HG02943 (cell line): Measurements from ENCODE around the gene CEP85L.

Source experiments
- ATAC-seq: cut with Tn5 transposase; IDR thresholded peaks from one replicate; pipeline ENCODE4 v1.9.1; 2021; ENCODE audit warnings: mild to moderate bottlenecking, low read depth, moderate library complexity; ENCODE audit not compliant: unreplicated experiment

The CEP85L gene

GRCh38 chr6:118546164-118546879, 105.1 kb downstream of the CEP85L start:
- ATAC-seq, result no peak

- ATAC-seq, result no peak
Observed at GRCh38 chr6:118544105-118544504, 107.3 kb downstream of the CEP85L start.

- no peak for ATAC-seq
Observed at GRCh38 chr6:118542184-118542952, 109.0 kb downstream of the CEP85L start.

- no peak for ATAC-seq
Observed at GRCh38 chr6:118537574-118537973, 113.8 kb downstream of the CEP85L start.

- no peak for ATAC-seq
Observed at GRCh38 chr6:118536478-118536877, 114.9 kb downstream of the CEP85L start.

- no peak for ATAC-seq
Observed at GRCh38 chr6:118535176-118535844, 116.1 kb downstream of the CEP85L start.

- ATAC-seq, result no peak
Observed at GRCh38 chr6:118530942-118531341, 120.4 kb downstream of the CEP85L start.

GRCh38 chr6:118529756-118530155, 121.6 kb downstream of the CEP85L start:
- ATAC-seq, result no peak

GRCh38 chr6:118528129-118528528, 123.3 kb downstream of the CEP85L start:
- no peak for ATAC-seq

GRCh38 chr6:118525913-118526780, 125.2 kb downstream of the CEP85L start:
- ATAC-seq, result no peak

- no peak for ATAC-seq
Observed at GRCh38 chr6:118524686-118525085, 126.7 kb downstream of the CEP85L start.

GRCh38 chr6:118523216-118523615, 128.2 kb downstream of the CEP85L start:
- ATAC-seq, result no peak

GRCh38 chr6:118522422-118522821, 129.0 kb downstream of the CEP85L start:
- no peak for ATAC-seq

GRCh38 chr6:118514689-118515088, 136.7 kb downstream of the CEP85L start:
- no peak for ATAC-seq

- ATAC-seq, result no peak
Observed at GRCh38 chr6:118511930-118512715, 139.3 kb downstream of the CEP85L start.

GRCh38 chr6:118509009-118509617, 142.3 kb downstream of the CEP85L start:
- no peak for ATAC-seq

- ATAC-seq, result no peak
Observed at GRCh38 chr6:118507636-118508035, 143.8 kb downstream of the CEP85L start.

GRCh38 chr6:118506071-118506638, 145.2 kb downstream of the CEP85L start:
- no peak for ATAC-seq

- no peak for ATAC-seq
Observed at GRCh38 chr6:118505656-118506055, 145.7 kb downstream of the CEP85L start.
